LNCAP (cell line): Measurements from ENCODE around the gene IFI27L1.

ENCODE experiments used
- CTCF ChIP-seq: fragments of 450-650 bp; IDR thresholded peaks from 2 replicates; pipeline ENCODE4 v1.5.1; 2017; ENCODE audit warnings: mild to moderate bottlenecking

The IFI27L1 gene, protein sequence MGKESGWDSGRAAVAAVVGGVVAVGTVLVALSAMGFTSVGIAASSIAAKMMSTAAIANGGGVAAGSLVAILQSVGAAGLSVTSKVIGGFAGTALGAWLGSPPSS

DNA sequence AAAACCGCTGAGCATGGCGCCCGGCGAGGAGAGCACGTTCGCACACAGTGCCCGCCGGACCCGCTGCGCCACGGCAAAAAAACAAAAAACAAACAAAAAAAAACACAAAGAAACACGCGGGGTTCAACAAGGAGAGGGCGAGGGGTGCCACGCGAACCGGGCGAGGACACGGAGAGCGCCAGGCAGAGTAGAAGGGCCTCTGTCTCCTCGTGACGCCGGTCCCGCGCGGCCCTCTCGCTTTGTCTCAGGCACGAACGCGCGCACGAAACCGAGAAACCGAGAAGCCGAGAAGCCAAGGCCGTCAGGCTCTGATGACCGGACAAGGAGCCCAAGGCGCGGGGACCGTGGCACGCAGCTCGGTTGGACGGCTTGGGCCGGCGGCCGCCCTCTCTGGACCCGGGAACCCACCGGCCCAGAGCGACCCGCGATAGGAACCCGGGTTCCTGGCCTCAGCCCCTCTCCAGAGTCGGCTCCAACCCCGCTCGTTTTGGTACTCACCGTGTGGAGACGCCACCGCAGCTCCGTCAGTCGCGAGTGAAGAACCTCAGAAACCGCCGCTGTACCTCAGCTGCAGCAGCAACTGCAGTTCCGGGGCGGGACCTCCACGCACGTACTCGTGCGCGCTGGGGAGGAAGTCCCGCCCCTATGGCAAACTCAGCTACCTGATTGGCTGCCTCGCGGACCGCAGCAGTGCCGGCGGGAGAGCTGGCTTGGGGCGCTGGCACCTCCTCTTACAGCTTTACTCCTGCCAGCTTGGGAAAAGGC is at the start of gene IFI27L1, which contains the start of gene DDX24:
TSS of gene IFI27L1 (plus strand) at position 690 of the 765 bp plus-strand sequence. CDS start 15,628 bp downstream, outside the sequence.
TSS of gene DDX24 (minus strand) at position 582 of the 765 bp plus-strand sequence. CDS start 1,460 bp downstream, outside the sequence.
- TF ChIP-seq CTCF, result no peak

- TF ChIP-seq CTCF, result no peak
These were observed 49.2 kb upstream of the IFI27L1 start for GRCh38 chr14:94031883-94032279.

DNA sequence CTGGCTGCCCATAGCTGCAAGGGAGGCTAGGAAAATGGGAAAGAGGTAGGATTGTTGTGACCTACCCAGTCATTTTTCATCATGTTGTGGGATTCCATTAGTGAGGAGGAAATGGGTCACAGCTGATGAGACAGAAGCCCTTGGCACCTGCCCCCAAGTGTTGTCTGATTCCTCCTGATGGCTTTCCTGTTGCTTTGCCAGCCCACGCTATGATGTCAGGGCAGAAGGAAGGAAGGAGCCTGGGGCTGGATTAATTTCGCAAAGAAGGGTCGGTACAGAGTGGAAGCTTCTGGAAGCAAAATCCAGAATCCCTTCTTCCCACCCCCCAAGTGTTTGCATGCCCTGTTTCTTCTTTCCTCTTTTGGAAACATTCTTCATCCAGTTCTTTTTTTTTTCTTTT is 46.2 kb upstream of the IFI27L1 start:
- TF ChIP-seq CTCF, result no peak

GRCh38 chr14:94036313-94037167 is 44.6 kb upstream of the IFI27L1 start:
- TF ChIP-seq CTCF, result peak; percentile 87

DNA sequence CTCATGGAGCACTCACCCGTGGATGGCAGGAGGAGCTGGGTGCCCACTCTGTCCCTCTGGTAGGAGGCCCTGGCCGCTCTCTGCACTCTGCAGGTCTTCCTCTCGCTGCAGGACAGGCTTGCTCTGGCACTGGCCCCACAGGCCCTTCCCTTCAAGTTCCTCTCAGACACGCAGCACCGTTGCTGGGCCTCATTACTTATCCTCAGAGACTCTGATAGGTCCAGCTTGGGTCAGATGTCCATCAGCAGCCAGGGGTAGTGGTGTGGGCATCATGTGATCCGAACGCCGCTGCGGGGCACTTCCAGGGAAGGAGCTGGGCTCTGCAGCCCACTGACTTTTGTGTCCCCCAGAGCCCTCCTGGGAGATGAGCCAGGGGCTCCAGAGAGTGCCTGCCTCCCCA is 43.2 kb upstream of the IFI27L1 start:
- no peak for TF ChIP-seq CTCF

GRCh38 chr14:94038510-94038909 is 42.6 kb upstream of the IFI27L1 start:
- TF ChIP-seq CTCF, result no peak

DNA sequence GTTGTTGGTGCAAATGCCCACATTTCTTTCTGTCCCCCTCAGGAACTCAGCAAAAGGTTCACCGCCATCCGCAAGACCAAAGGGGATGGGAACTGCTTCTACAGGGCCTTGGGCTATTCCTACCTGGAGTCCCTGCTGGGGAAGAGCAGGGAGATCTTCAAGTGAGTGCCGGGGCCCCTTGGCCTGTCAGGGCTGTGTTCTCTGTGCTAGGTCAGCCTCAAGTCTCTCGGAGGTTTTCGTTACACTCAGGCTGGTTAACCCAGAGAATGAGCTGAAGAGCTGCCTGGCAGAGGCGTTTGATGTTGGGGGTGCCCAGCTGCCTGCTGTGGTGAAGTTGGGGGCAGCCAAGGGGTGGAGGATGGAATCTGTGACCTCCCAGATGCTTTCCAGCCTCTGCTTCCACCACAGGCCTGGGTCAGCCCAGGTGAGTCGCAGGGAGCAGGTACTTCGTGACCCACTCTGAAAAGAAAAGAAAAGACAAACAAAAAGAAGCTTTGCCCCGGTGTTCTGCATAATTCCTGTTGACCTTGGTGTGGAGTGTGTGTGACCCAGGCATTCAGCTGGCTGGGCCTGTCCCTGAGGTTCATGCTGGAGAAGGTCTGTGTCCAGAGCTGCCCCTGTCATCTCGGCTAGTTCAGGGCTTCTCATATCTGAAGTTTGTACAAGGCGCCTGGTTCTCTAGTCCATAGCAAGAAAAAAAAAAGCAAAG is 42.0 kb upstream of the IFI27L1 start:
- TF ChIP-seq CTCF, result no peak
